IMR-90 (cell line): Measurements from ENCODE around the gene BST1.

ENCODE experiments used
- CEBPB ChIP-seq: IDR thresholded peaks from 2 replicates; pipeline ENCODE4 v1.6.1; 2012; ENCODE audit warnings: low read depth, low read length, improper control_type of control experiment
- CHD1 ChIP-seq: IDR thresholded peaks from 2 replicates; pipeline ENCODE4 v1.6.1; 2012; ENCODE audit warnings: low read depth, low read length, improper control_type of control experiment
- MAFK ChIP-seq: IDR thresholded peaks from 2 replicates; pipeline ENCODE4 v1.6.1; 2012; ENCODE audit warnings: low read depth, low read length, improper control_type of control experiment
- MXI1 ChIP-seq: IDR thresholded peaks from 2 replicates; pipeline ENCODE4 v1.6.1; 2012; ENCODE audit warnings: low read depth, mild to moderate bottlenecking, low read length, moderate library complexity, borderline replicate concordance
- NFE2L2 ChIP-seq: fragments of 150-350 bp; IDR thresholded peaks from 2 replicates; pipeline ENCODE4 v1.6.1; 2016; ENCODE audit warnings: low read depth, mild to moderate bottlenecking, low read length
- POLR2A ChIP-seq: IDR thresholded peaks from 2 replicates; pipeline ENCODE4 v1.6.1; 2012; ENCODE audit warnings: mild to moderate bottlenecking, low read depth, low read length
- RFX5 ChIP-seq: IDR thresholded peaks from 2 replicates; pipeline ENCODE4 v1.8.0; 2012; ENCODE audit warnings: low read depth, mild to moderate bottlenecking, low read length, moderate library complexity
- SMC3 ChIP-seq: fragments of 150-350 bp; IDR thresholded peaks from 2 replicates; pipeline ENCODE4 v1.6.1; 2016; ENCODE audit warnings: low read depth, mild to moderate bottlenecking, antibody characterized with exemption, low read length, moderate library complexity
- USF2 ChIP-seq: fragments of 150-350 bp; IDR thresholded peaks from 2 replicates; pipeline ENCODE4 v1.6.1; 2017; ENCODE audit warnings: mild to moderate bottlenecking, antibody characterized with exemption, low read length, low read depth
- TF ChIP-seq, protein P1 (sequence below): conservative IDR thresholded peaks from 2 replicates; pipeline ENCODE4 v1.5.1; 2012; ENCODE audit warnings: mild to moderate bottlenecking, low read depth, low read length, improper control_type of control experiment

GRCh38 chr4:15749001-15749400 is 46.1 kb downstream of the BST1 start:
- TF ChIP-seq MXI1 (no peak), POLR2A (no peak), CEBPB (no peak), USF2 (no peak), RFX5 (no peak), SMC3 (no peak), NFE2L2 (no peak), MAFK (no peak), CHD1 (no peak)
- TF ChIP-seq, protein P1, sequence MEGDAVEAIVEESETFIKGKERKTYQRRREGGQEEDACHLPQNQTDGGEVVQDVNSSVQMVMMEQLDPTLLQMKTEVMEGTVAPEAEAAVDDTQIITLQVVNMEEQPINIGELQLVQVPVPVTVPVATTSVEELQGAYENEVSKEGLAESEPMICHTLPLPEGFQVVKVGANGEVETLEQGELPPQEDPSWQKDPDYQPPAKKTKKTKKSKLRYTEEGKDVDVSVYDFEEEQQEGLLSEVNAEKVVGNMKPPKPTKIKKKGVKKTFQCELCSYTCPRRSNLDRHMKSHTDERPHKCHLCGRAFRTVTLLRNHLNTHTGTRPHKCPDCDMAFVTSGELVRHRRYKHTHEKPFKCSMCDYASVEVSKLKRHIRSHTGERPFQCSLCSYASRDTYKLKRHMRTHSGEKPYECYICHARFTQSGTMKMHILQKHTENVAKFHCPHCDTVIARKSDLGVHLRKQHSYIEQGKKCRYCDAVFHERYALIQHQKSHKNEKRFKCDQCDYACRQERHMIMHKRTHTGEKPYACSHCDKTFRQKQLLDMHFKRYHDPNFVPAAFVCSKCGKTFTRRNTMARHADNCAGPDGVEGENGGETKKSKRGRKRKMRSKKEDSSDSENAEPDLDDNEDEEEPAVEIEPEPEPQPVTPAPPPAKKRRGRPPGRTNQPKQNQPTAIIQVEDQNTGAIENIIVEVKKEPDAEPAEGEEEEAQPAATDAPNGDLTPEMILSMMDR = no peak
